Measurements from ENCODE around the gene SYNC. TPM values are rescaled to one million over a fixed set of nuclear protein-coding genes. Genes with fewer than 3 reads are reported as not detected.

The SYNC gene
- total RNA-seq, 1 donor: 139 TPM

DNA sequence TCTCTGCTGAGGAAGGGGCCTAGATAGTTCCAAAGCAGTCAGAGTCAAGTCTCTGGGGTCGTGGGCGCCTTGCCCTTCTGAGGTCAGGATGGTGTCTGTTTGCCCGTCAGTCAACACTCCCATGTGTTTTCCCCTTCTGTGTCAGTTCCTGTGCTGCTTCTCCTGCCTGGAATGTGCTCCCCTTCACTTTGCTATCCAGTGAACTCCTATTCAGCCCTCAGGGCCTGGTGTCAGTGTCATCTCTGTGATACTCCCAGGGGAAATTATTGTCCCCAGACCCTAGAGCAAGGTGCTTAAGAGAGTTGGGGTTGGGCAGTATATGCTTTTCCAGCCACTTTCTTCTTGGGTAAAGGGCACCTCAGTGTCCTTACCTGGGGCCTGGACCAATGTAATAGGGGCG, 45.8 kb upstream of the SYNC start:
- Histone ChIP-seq H3K4me3 (ENCODE audit: insufficient read depth, low read length) (no peak overlapping the region), H3K79me2 (ENCODE audit: insufficient read depth, low read length) (peaks cover 3% of the 10 kb centered on the region), H3K27me3 (ENCODE audit: insufficient read depth, low read length) (no peaks in the 10 kb centered on the region), H3K4me1 (ENCODE audit: insufficient read depth, low read length) (peaks cover 1% of the 10 kb centered on the region), H3K4me2 (ENCODE audit: insufficient read depth, low read length) (no peak overlapping the region), H3K36me3 (ENCODE audit: insufficient read depth, low read length) (no peaks in the 10 kb centered on the region), H3K9me3 (ENCODE audit: low read depth, low read length) (no peaks in the 10 kb centered on the region), H3K27ac (ENCODE audit: low read depth, low read length) (no peak overlapping the region), H4K20me1 (ENCODE audit: insufficient read depth, low read length) (peaks cover 4% of the 10 kb centered on the region), H2AFZ (ENCODE audit: low read length) (no peak overlapping the region)
- TF ChIP-seq, protein P1, sequence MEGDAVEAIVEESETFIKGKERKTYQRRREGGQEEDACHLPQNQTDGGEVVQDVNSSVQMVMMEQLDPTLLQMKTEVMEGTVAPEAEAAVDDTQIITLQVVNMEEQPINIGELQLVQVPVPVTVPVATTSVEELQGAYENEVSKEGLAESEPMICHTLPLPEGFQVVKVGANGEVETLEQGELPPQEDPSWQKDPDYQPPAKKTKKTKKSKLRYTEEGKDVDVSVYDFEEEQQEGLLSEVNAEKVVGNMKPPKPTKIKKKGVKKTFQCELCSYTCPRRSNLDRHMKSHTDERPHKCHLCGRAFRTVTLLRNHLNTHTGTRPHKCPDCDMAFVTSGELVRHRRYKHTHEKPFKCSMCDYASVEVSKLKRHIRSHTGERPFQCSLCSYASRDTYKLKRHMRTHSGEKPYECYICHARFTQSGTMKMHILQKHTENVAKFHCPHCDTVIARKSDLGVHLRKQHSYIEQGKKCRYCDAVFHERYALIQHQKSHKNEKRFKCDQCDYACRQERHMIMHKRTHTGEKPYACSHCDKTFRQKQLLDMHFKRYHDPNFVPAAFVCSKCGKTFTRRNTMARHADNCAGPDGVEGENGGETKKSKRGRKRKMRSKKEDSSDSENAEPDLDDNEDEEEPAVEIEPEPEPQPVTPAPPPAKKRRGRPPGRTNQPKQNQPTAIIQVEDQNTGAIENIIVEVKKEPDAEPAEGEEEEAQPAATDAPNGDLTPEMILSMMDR (IDR thresholded peaks at IDR 0.05; ENCODE audit: extremely low read depth, low read depth, low read length): no peak
- DNase-seq (ENCODE audit: insufficient read length, low spot score, missing footprints): no peak

DNA sequence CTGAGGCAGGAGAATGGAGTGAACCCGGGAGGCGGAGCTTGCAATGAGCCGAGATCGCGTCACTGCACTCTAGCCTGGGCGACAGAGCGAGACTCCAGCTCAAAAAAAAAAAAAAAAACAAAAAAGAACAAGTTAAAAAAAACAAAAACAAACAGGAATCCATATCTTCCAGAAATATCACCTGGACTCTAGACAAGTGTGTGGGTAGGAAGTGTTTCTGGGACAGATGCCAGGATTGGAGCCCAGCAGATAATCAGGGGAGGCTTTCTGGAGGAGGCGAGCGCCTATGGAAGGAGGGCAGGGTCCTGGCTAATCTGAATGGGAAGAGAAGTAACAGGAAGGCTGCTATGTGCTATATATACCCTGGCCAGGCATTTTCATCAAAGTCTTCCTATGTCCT, 43.6 kb upstream of the SYNC start:
- H3K36me3 ChIP-seq (ENCODE audit: insufficient read depth, low read length): no peaks in the 10 kb centered on the region
- no peak overlapping the region for H2AFZ ChIP-seq (ENCODE audit: low read length)
- TF ChIP-seq, protein P1 (IDR thresholded peaks at IDR 0.05; ENCODE audit: extremely low read depth, low read depth, low read length): no peak
- no peak overlapping the region for H3K4me2 ChIP-seq (ENCODE audit: insufficient read depth, low read length)
- no peaks in the 10 kb centered on the region for H3K27me3 ChIP-seq (ENCODE audit: insufficient read depth, low read length)
- H3K4me3 ChIP-seq (ENCODE audit: insufficient read depth, low read length): no peak overlapping the region
- no peak overlapping the region for H3K27ac ChIP-seq (ENCODE audit: low read depth, low read length)
- H3K9me3 ChIP-seq (ENCODE audit: low read depth, low read length): no peaks in the 10 kb centered on the region
- H3K4me1 ChIP-seq (ENCODE audit: insufficient read depth, low read length): peaks cover 3% of the 10 kb centered on the region
- no peaks in the 10 kb centered on the region for H3K79me2 ChIP-seq (ENCODE audit: insufficient read depth, low read length)
- H4K20me1 ChIP-seq (ENCODE audit: insufficient read depth, low read length): peaks cover 4% of the 10 kb centered on the region
- no peak for DNase-seq (ENCODE audit: insufficient read length, low spot score, missing footprints)

DNA sequence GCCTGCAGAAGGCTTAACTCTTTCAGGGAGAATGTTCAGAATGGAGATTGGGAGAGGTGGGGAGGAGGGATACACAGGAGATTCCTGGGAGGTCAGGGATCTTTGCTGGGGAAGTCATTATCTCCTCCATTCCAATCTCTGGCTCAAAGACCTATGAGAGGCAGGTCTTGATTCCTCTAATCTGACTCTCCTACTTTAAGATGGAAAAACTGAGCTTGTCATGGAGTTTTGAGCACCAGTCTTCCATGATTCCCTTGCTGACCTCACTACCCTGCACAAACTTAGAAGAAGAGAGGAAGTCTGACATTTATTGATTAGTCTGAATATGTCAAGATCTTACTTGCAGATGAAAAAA, 41.5 kb upstream of the SYNC start:
- H3K27ac ChIP-seq (ENCODE audit: low read depth, low read length): no peak overlapping the region
- H3K79me2 ChIP-seq (ENCODE audit: insufficient read depth, low read length): no peaks in the 10 kb centered on the region
- TF ChIP-seq, protein P1 (IDR thresholded peaks at IDR 0.05; ENCODE audit: extremely low read depth, low read depth, low read length): no peak

DNA sequence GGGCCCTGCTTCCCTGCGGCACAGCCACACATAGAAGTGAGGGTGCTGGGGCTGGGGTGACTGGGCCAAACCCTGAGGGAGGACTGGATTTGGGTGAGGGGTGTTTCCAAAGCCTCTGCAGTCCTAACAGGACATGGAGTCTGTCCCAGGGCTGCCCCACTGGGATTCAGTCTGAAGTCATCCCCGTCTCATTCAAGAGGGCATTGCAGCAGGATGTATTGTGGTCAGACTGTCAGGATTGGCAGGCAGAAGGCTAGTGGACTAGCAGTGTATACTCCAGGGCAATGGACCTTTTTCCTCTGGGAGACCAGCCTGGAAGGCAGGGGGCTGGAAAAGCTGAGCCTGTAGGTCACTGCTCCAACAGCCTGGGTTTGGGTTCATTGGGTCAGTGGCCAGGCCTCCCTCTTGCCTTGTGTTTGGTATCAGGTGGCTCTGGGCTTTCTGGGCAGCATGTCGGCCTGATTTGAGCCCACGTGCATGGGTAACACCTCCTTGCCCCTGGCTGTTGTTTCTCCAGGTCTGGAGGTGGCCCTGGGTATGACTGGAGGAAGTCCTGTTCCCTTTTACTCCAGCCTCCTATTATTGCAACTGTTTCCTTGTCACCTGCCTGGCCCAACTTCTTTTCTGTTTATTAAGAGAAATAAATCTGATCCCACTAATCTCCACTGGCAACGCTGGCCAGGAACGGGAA, 41.0 kb upstream of the SYNC start:
- H3K36me3 ChIP-seq (ENCODE audit: insufficient read depth, low read length): no peaks in the 10 kb centered on the region
- H3K79me2 ChIP-seq (ENCODE audit: insufficient read depth, low read length): no peaks in the 10 kb centered on the region
- DNase-seq (ENCODE audit: insufficient read length, low spot score, missing footprints): peak; percentile 95
- H3K4me1 ChIP-seq (ENCODE audit: insufficient read depth, low read length): peaks cover 5% of the 10 kb centered on the region
- peaks cover 4% of the 10 kb centered on the region for H4K20me1 ChIP-seq (ENCODE audit: insufficient read depth, low read length)
- no peak overlapping the region for H3K27ac ChIP-seq (ENCODE audit: low read depth, low read length)
- no peaks in the 10 kb centered on the region for H3K27me3 ChIP-seq (ENCODE audit: insufficient read depth, low read length)
- TF ChIP-seq, protein P1 (IDR thresholded peaks at IDR 0.05; ENCODE audit: extremely low read depth, low read depth, low read length): no peak
- H2AFZ ChIP-seq (ENCODE audit: low read length): no peak overlapping the region
- H3K4me2 ChIP-seq (ENCODE audit: insufficient read depth, low read length): no peak overlapping the region
- H3K9me3 ChIP-seq (ENCODE audit: low read depth, low read length): no peaks in the 10 kb centered on the region
- no peak overlapping the region for H3K4me3 ChIP-seq (ENCODE audit: insufficient read depth, low read length)

More for the DNA sequence above, 41.5 kb upstream of the SYNC start:
- Histone ChIP-seq H3K27me3 (ENCODE audit: insufficient read depth, low read length) (no peaks in the 10 kb centered on the region), H3K4me1 (ENCODE audit: insufficient read depth, low read length) (peaks cover 5% of the 10 kb centered on the region), H2AFZ (ENCODE audit: low read length) (no peak overlapping the region), H3K4me3 (ENCODE audit: insufficient read depth, low read length) (no peak overlapping the region), H3K4me2 (ENCODE audit: insufficient read depth, low read length) (no peak overlapping the region), H4K20me1 (ENCODE audit: insufficient read depth, low read length) (peaks cover 4% of the 10 kb centered on the region), H3K9me3 (ENCODE audit: low read depth, low read length) (no peaks in the 10 kb centered on the region), H3K36me3 (ENCODE audit: insufficient read depth, low read length) (no peaks in the 10 kb centered on the region)
- DNase-seq (ENCODE audit: insufficient read length, low spot score, missing footprints): peak; percentile 27

Data from osteoblast (primary cell).